ENCODE data around the gene UBL4B.

GRCh38 chr1:110130989-110131388 lies 18.7 kb downstream of the UBL4B start:
- TF ChIP-seq CTCF (IDR thresholded peaks at IDR 0.05) (no peak), EP300 (IDR thresholded peaks at IDR 0.05) (no peak), POLR2A (IDR thresholded peaks at IDR 0.05) (no peak)

Measured in ovary (tissue), 3 donors.